ENCODE results near the gene DNAAF5. TPM values are rescaled to one million over a fixed set of nuclear protein-coding genes. Genes with fewer than 3 reads are reported as not detected.

DNAAF5 gene
- total RNA-seq, 2 experiments from 2014 or later = 42.6 to 58.5 TPM

- H3K9me2 ChIP-seq (ENCODE audit: insufficient read depth, low read length) = no peaks in the 10 kb centered on the region
- H2AFZ ChIP-seq (ENCODE audit: low read length) = no peak overlapping the region
- no peak overlapping the region for H3K4me3 ChIP-seq (ENCODE audit: low read depth, low read length, poor library complexity, severe bottlenecking)
- DNase-seq (ENCODE audit: low spot score) = no peak
- H4K20me1 ChIP-seq (ENCODE audit: insufficient read depth, low read length) = no peaks in the 10 kb centered on the region
- no peak overlapping the region for H3K4me2 ChIP-seq (ENCODE audit: low read length)
- intact Hi-C loops (cut with micrococcal nuclease; ENCODE audit: unreplicated experiment) = no loop called here
- TF ChIP-seq CTCF (conservative IDR thresholded peaks at IDR 0.05; ENCODE audit: low read length) = no peak
- TF ChIP-seq EZH2phosphoT487 (IDR thresholded peaks at IDR 0.05; ENCODE audit: borderline replicate concordance, low read depth, low read length) = no peak
- ChIA-PET CTCF (ENCODE audit: unreplicated experiment) (no interaction called here), POLR2A (no interaction called here)
- no peaks in the 10 kb centered on the region for H3K9me3 ChIP-seq (ENCODE audit: low read length)
- BruUV-seq (replicated peaks) = no TSS peak
- no peak overlapping the region for H3K27ac ChIP-seq (ENCODE audit: low read depth, low read length, poor library complexity, severe bottlenecking)
- H3K4me1 ChIP-seq (ENCODE audit: insufficient read depth, low read length, poor library complexity, severe bottlenecking) = no peaks in the 10 kb centered on the region
- H3K36me3 ChIP-seq (ENCODE audit: insufficient read depth, low read length) = peaks cover 98% of the 10 kb centered on the region
- no peaks in the 10 kb centered on the region for H3K79me2 ChIP-seq (ENCODE audit: insufficient read depth, low read depth, low read length)
Measured at GRCh38 chr7:778968-779451, 52.5 kb downstream of the DNAAF5 start.

- intact Hi-C loops (cut with micrococcal nuclease; ENCODE audit: unreplicated experiment) = no loop called here
- no peaks in the 10 kb centered on the region for H3K9me2 ChIP-seq (ENCODE audit: insufficient read depth, low read length)
- no peaks in the 10 kb centered on the region for H3K9me3 ChIP-seq (ENCODE audit: low read length)
- CTCF ChIA-PET (ENCODE audit: unreplicated experiment) = no interaction called here
- no peak overlapping the region for H2AFZ ChIP-seq (ENCODE audit: low read length)
- H3K4me2 ChIP-seq (ENCODE audit: low read length) = no peak overlapping the region
- H3K36me3 ChIP-seq (ENCODE audit: insufficient read depth, low read length) = peaks cover 98% of the 10 kb centered on the region
- no peak for TF ChIP-seq CTCF (conservative IDR thresholded peaks at IDR 0.05; ENCODE audit: low read length)
- no peak for TF ChIP-seq EZH2phosphoT487 (IDR thresholded peaks at IDR 0.05; ENCODE audit: borderline replicate concordance, low read depth, low read length)
- no peak for DNase-seq (ENCODE audit: low spot score)
- POLR2A ChIA-PET = no interaction called here
- H3K4me3 ChIP-seq (ENCODE audit: low read depth, low read length, poor library complexity, severe bottlenecking) = no peak overlapping the region
- H3K27ac ChIP-seq (ENCODE audit: low read depth, low read length, poor library complexity, severe bottlenecking) = no peak overlapping the region
- no peaks in the 10 kb centered on the region for H4K20me1 ChIP-seq (ENCODE audit: insufficient read depth, low read length)
- H3K4me1 ChIP-seq (ENCODE audit: insufficient read depth, low read length, poor library complexity, severe bottlenecking) = no peaks in the 10 kb centered on the region
- no peaks in the 10 kb centered on the region for H3K79me2 ChIP-seq (ENCODE audit: insufficient read depth, low read depth, low read length)
- no TSS peak for BruUV-seq (replicated peaks)
Measured at GRCh38 chr7:779480-779879, 53.0 kb downstream of the DNAAF5 start.

- intact Hi-C loops (cut with micrococcal nuclease; ENCODE audit: unreplicated experiment) = no loop called here
Measured at GRCh38 chr7:780081-780480, 53.6 kb downstream of the DNAAF5 start.

More at GRCh38 chr7:780081-780480, 53.6 kb downstream of the DNAAF5 start:
- ChIA-PET CTCF (ENCODE audit: unreplicated experiment) (no interaction called here), POLR2A (interaction anchor here (0.6 kb wide), 1 partner anchor 479 kb away, joined by 4 read pairs; no protein-coding TSS in a partner anchor)
- no peaks in the 10 kb centered on the region for H3K79me2 ChIP-seq (ENCODE audit: insufficient read depth, low read depth, low read length)
- no peak for DNase-seq (ENCODE audit: low spot score)
- H3K4me2 ChIP-seq (ENCODE audit: low read length) = no peak overlapping the region
- no peaks in the 10 kb centered on the region for H3K4me1 ChIP-seq (ENCODE audit: insufficient read depth, low read length, poor library complexity, severe bottlenecking)
- no TSS peak for BruUV-seq (replicated peaks)
- no peak overlapping the region for H3K27ac ChIP-seq (ENCODE audit: low read depth, low read length, poor library complexity, severe bottlenecking)
- no peaks in the 10 kb centered on the region for H3K9me3 ChIP-seq (ENCODE audit: low read length)
- H3K9me2 ChIP-seq (ENCODE audit: insufficient read depth, low read length) = no peaks in the 10 kb centered on the region
- no peak overlapping the region for H2AFZ ChIP-seq (ENCODE audit: low read length)
- no peak overlapping the region for H3K4me3 ChIP-seq (ENCODE audit: low read depth, low read length, poor library complexity, severe bottlenecking)
- no peaks in the 10 kb centered on the region for H4K20me1 ChIP-seq (ENCODE audit: insufficient read depth, low read length)
- peaks cover 98% of the 10 kb centered on the region for H3K36me3 ChIP-seq (ENCODE audit: insufficient read depth, low read length)
- TF ChIP-seq EZH2phosphoT487 (IDR thresholded peaks at IDR 0.05; ENCODE audit: borderline replicate concordance, low read depth, low read length) (no peak), CTCF (conservative IDR thresholded peaks at IDR 0.05; ENCODE audit: low read length) (no peak)
